ES-I3 (cell line): ENCODE results near the gene TPX2.

Experiments used
- H3K36me3 ChIP-seq: 2 replicates; pipeline ENCODE4 v1.6.1; 2013; ENCODE audit warnings: mild to moderate bottlenecking, low read length, control low read depth, moderate library complexity; ENCODE audit not compliant: insufficient read depth
- H3K4me1 ChIP-seq: 2 replicates; pipeline ENCODE4 v1.6.1; 2013; ENCODE audit warnings: mild to moderate bottlenecking, control low read depth, low read length; ENCODE audit not compliant: insufficient read depth
- H3K9ac ChIP-seq: 2 replicates; pipeline ENCODE4 v1.6.1; 2013; ENCODE audit warnings: low read depth, mild to moderate bottlenecking, low read length, moderate library complexity
- H3K9me3 ChIP-seq: 2 replicates; pipeline ENCODE4 v1.6.1; 2013; ENCODE audit warnings: mild to moderate bottlenecking, low read length, moderate library complexity; ENCODE audit not compliant: control insufficient read depth, insufficient read depth

TPX2 gene

GRCh38 chr20:31712112-31712553, 27.0 kb upstream of the TPX2 start:
- peaks cover 65% of the 10 kb centered on the region for H3K4me1 ChIP-seq
- H3K9me3 ChIP-seq = no peaks in the 10 kb centered on the region
- peaks cover 27% of the 10 kb centered on the region for H3K36me3 ChIP-seq
- H3K9ac ChIP-seq = no peak overlapping the region

GRCh38 chr20:31712564-31713311, 26.4 kb upstream of the TPX2 start:
- H3K4me1 ChIP-seq = peaks cover 68% of the 10 kb centered on the region
- peak overlapping the region; percentile 15 for H3K9ac ChIP-seq
- H3K36me3 ChIP-seq = peaks cover 23% of the 10 kb centered on the region
- H3K9me3 ChIP-seq = no peaks in the 10 kb centered on the region

GRCh38 chr20:31713312-31714273, 25.5 kb upstream of the TPX2 start:
- Histone ChIP-seq H3K9ac (peak overlapping the region; percentile 15), H3K36me3 (peaks cover 19% of the 10 kb centered on the region), H3K9me3 (no peaks in the 10 kb centered on the region), H3K4me1 (peaks cover 63% of the 10 kb centered on the region)

GRCh38 chr20:31715766-31716165, 23.3 kb upstream of the TPX2 start:
- peaks cover 35% of the 10 kb centered on the region for H3K36me3 ChIP-seq
- H3K9me3 ChIP-seq = no peaks in the 10 kb centered on the region

GRCh38 chr20:31716351-31716750, 22.7 kb upstream of the TPX2 start:
- H3K36me3 ChIP-seq = peaks cover 38% of the 10 kb centered on the region
- no peak overlapping the region for H3K9ac ChIP-seq
- peaks cover 63% of the 10 kb centered on the region for H3K4me1 ChIP-seq
- no peaks in the 10 kb centered on the region for H3K9me3 ChIP-seq

More at GRCh38 chr20:31715766-31716165, 23.3 kb upstream of the TPX2 start:
- Histone ChIP-seq H3K9ac (no peak overlapping the region), H3K4me1 (peaks cover 69% of the 10 kb centered on the region)

GRCh38 chr20:31716818-31717477, 22.1 kb upstream of the TPX2 start:
- H3K4me1 ChIP-seq = peaks cover 57% of the 10 kb centered on the region
- no peaks in the 10 kb centered on the region for H3K9me3 ChIP-seq
- peaks cover 34% of the 10 kb centered on the region for H3K36me3 ChIP-seq
- no peak overlapping the region for H3K9ac ChIP-seq

- Histone ChIP-seq H3K36me3 (peaks cover 33% of the 10 kb centered on the region), H3K4me1 (peaks cover 50% of the 10 kb centered on the region), H3K9ac (no peak overlapping the region), H3K9me3 (no peaks in the 10 kb centered on the region)
Observed at GRCh38 chr20:31717478-31718201, 21.4 kb upstream of the TPX2 start.

GRCh38 chr20:31718952-31719643, 20.0 kb upstream of the TPX2 start:
- H3K4me1 ChIP-seq = peaks cover 39% of the 10 kb centered on the region
- H3K9me3 ChIP-seq = no peaks in the 10 kb centered on the region
- peak overlapping the region; percentile 85; the same call in 1 of the 2 replicates for H3K9ac ChIP-seq
- H3K36me3 ChIP-seq = peaks cover 32% of the 10 kb centered on the region

GRCh38 chr20:31719644-31720485, 19.2 kb upstream of the TPX2 start:
- peaks cover 33% of the 10 kb centered on the region for H3K4me1 ChIP-seq
- peaks cover 28% of the 10 kb centered on the region for H3K36me3 ChIP-seq
- H3K9ac ChIP-seq = peak overlapping the region; percentile 85
- H3K9me3 ChIP-seq = no peaks in the 10 kb centered on the region

- Histone ChIP-seq H3K9me3 (no peaks in the 10 kb centered on the region), H3K9ac (peak overlapping the region; percentile 85), H3K4me1 (peaks cover 33% of the 10 kb centered on the region), H3K36me3 (peaks cover 28% of the 10 kb centered on the region)
Observed at GRCh38 chr20:31720486-31721407, 18.3 kb upstream of the TPX2 start.

- Histone ChIP-seq H3K36me3 (peaks cover 27% of the 10 kb centered on the region), H3K9ac (peak overlapping the region; percentile 85), H3K9me3 (no peaks in the 10 kb centered on the region), H3K4me1 (peaks cover 27% of the 10 kb centered on the region)
Observed at GRCh38 chr20:31721408-31722256, 17.5 kb upstream of the TPX2 start.
